GM19240 (cell line): ENCODE results near the gene LMBR1L.

ENCODE experiments used
- DNase-seq: peaks from one replicate; pipeline ENCODE4 v3.0.0; 2011; ENCODE audit warnings: low spot score; ENCODE audit not compliant: insufficient read length

Gene LMBR1L

DNA sequence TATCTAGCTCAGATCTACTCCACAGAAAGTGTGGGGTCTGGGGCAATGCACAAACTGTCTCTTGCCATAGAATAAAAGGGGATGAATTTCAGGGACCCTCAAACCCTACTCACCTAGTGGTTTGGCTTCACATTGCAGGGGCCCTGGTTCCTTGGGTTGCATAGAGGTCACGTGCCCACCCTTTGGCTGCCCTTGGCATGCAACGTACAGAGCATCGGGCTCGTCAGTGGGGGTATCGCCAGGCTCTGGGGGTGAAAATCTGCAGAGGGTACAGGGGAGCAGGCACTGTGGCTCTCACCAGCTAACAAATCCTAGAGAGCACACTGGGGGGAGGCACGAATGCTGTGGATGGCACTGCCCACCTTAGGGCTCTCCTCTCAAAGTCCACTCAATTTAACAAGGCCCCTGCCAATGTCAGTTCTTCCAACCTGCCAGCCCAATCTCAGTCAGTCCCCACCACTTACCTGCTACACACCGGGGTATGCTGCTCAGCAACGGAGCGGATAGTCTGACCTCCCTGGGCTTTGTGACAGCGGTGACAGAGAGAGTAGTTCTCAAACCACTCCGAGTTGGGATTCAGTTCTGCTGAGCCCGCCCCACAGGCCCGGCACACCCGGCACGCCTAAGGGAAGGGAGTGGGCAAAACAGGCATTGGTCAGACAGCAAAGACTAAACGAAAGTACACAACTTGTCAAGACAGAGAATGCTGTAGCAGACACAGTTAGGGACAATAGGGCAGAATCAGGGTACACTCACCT, 58.0 kb downstream of the LMBR1L start:
- no peak for DNase-seq

DNA sequence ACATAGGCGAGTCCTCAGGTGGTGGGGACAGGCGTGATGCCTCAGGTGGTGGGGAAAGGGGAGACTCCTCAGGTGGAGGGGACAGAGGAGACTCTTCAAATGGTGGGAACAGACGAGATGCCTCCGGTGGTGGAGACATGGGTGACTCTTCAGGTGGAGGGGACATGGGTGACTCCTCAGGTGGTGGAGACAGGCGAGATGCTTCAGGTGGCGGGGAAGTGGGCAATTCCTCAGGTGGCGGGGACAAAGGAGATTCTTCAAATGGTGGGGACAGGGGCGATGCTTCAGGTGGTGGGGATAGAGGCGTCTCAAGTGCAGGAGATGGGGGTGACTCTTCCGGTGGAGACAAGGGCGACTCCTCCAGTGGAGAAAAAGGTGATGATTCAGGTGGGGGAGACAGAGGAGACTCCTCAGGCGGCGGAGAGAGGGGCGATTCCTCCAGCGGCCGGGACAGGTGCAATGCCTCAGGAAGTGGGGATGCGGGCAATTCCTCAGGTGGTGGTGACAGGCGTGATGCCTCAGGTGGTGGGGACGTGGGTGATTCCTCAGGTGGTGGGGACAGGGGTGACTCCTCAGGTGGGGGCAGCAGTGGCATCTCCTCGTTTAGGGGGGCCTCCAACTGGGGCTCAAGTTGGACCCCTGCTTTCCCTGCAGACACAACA, 58.7 kb downstream of the LMBR1L start:
- DNase-seq: no peak

DNA sequence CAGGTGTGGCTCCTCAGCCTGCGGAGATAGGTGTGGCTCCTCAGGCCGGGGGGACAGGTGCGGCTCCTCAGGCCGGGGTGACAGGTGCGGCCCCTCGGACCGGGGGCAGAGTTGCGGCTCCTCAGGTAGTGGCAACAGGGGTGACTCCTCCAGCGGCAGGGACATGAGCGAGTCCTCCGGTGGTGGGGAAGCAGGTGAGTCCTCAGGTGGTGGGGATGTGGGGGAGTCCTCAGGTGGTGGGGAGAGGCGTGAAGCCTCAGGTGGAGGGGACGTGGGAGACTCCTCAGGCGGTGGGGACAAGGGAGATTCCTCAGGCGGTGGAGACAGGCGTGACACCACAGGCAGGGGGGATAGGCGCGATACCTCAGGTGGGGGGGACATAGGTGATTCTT, 59.3 kb downstream of the LMBR1L start:
- DNase-seq: no peak

- no peak for DNase-seq
Measured at GRCh38 chr12:49050507-49051372, 59.9 kb downstream of the LMBR1L start.

GRCh38 chr12:49049566-49050224, 61.0 kb downstream of the LMBR1L start:
- DNase-seq: no peak

DNA sequence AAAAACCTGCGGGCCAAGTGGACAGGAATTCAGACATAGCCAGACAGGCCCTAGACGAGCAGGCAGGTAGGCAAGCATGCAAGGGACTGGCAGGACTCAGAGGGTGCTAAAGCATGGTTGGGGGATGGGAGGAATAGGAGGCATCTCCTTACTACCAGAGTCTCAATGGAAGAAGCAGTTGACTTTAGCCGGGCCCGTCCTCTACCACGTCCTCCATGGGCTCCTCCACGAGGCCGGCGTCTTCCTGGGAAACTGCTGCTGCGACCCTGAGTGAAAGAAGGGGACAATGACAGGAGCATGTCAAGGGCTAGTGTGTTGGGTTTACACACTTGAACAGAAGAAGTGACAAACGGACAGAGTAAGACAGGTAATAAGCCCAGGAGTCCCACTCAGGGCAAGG, 61.7 kb downstream of the LMBR1L start:
- no peak for DNase-seq
